K562 (cell line): ENCODE measurements around the gene AKR1A1. TPM values are rescaled to one million over a fixed set of nuclear protein-coding genes. Genes with fewer than 3 reads are reported as not detected.

Experiments used
- ATF7 ChIP-seq: fragments of 450-650 bp; IDR thresholded peaks from 2 replicates; pipeline ENCODE4 v1.7.1; 2014; ENCODE audit warnings: mild to moderate bottlenecking, moderate library complexity
- CBFA2T2 ChIP-seq: fragments of 450-650 bp; conservative IDR thresholded peaks from 2 replicates; pipeline ENCODE4 v1.6.1; 2017; ENCODE audit warnings: mild to moderate bottlenecking
- CGGBP1 ChIP-seq: fragments of 250-450 bp; sonication (Bioruptor Pico); IDR thresholded peaks from 2 replicates; pipeline ENCODE4 v1.9.0; 2021; ENCODE audit warnings: mild to moderate bottlenecking
- EP400 ChIP-seq: fragments of 450-650 bp; IDR thresholded peaks from 2 replicates; pipeline ENCODE4 v1.6.1; 2017; ENCODE audit warnings: antibody characterized with exemption, mild to moderate bottlenecking, moderate library complexity
- FOXK2 ChIP-seq, 2 experiments: fragments of 450-650 bp; IDR thresholded peaks in 1 of 2; conservative IDR thresholded peaks in 1 of 2; 2 replicates each; pipeline ENCODE4 v1.6.1; 2016; ENCODE audit warnings: low read depth in 2 of 2, mild to moderate bottlenecking in 1 of 2
- GTF2E2 ChIP-seq: fragments of 200-800 bp; sonication (Bioruptor generic); IDR thresholded peaks from 2 replicates; pipeline ENCODE4 v1.6.1; 2016; ENCODE audit warnings: missing genetic modification characterization, missing compliant biosample characterization
- HDAC2 ChIP-seq: fragments of 450-650 bp; IDR thresholded peaks from 2 replicates; pipeline ENCODE4 v1.6.1; 2016; ENCODE audit warnings: mild to moderate bottlenecking
- KAT7 ChIP-seq: sonication (generic); formaldehyde crosslinking; IDR thresholded peaks from 2 replicates; pipeline ENCODE4 v1.8.0; 2022; ENCODE audit warnings: missing genetic modification reagents, mild to moderate bottlenecking, borderline replicate concordance
- LEF1 ChIP-seq: fragments of 450-650 bp; IDR thresholded peaks from 2 replicates; pipeline ENCODE4 v1.6.1; 2016; ENCODE audit warnings: mild to moderate bottlenecking
- MAZ ChIP-seq, 2 experiments: fragments of 450-650 bp in 1 of 2; sonication (generic) in 1 of 2; formaldehyde crosslinking; IDR thresholded peaks in 1 of 2; conservative IDR thresholded peaks in 1 of 2; 2 replicates each; pipeline versions ENCODE4 v1.4.0 to v1.5.0; 2020; ENCODE audit warnings: mild to moderate bottlenecking in 1 of 2, missing genetic modification reagents in 1 of 2
- NCOA1 ChIP-seq: fragments of 450-650 bp; IDR thresholded peaks from 2 replicates; pipeline ENCODE4 v1.6.1; 2016; ENCODE audit warnings: low read depth
- NFIC ChIP-seq: fragments of 450-650 bp; IDR thresholded peaks from 2 replicates; pipeline ENCODE4 v1.6.1; 2017; ENCODE audit warnings: mild to moderate bottlenecking, inconsistent platforms
- NR0B1 ChIP-seq: fragments of 450-650 bp; IDR thresholded peaks from one replicate; pipeline ENCODE4 v1.6.1; 2018; ENCODE audit warnings: mild to moderate bottlenecking, moderate library complexity; ENCODE audit not compliant: partially characterized antibody
- PHF21A ChIP-seq: fragments of 450-650 bp; IDR thresholded peaks from 2 replicates; pipeline ENCODE4 v1.6.1; 2017; ENCODE audit warnings: low read depth, borderline replicate concordance
- RBM14 ChIP-seq: fragments of 200-400 bp; formaldehyde crosslinking; IDR thresholded peaks from 2 replicates; pipeline ENCODE4 v1.6.1; 2018; ENCODE audit warnings: low read depth, mild to moderate bottlenecking, low read length, moderate library complexity, borderline replicate concordance; ENCODE audit not compliant: insufficient read depth
- TCF3 ChIP-seq: sonication (generic); formaldehyde crosslinking; IDR thresholded peaks from 2 replicates; pipeline ENCODE4 v1.4.0; 2020; ENCODE audit warnings: mild to moderate bottlenecking, missing genetic modification reagents
- U2AF2 ChIP-seq: fragments of 200-400 bp; formaldehyde crosslinking; optimal IDR thresholded peaks from 2 replicates; pipeline ENCODE3; 2017; ENCODE audit warnings: low read depth, mild to moderate bottlenecking, low read length
- ZNF24 ChIP-seq: fragments of 450-650 bp; IDR thresholded peaks from 2 replicates; pipeline ENCODE4 v1.6.1; 2016
- polyA plus RNA-seq, 8 experiments: library from polyadenylated mRNA; depleted of rRNA in 4 of 8; stranded (reverse) in 5 of 8; unstranded in 3 of 8; fragments of >200 nt; fragmentation: Nextera tagmentation in 2 of 8; fragmentation: Illumina TruSeq in 1 of 8; extraction: Ambion mirVana in 2 of 8; extraction: Trizol in 1 of 8; gene quantifications; 2 replicates each; pipeline versions ENCODE4 v1.2.1 to v1.2.3, GENCODE V29; 2011 to 2014; ENCODE audit warnings: inconsistent platforms in 1 of 8, missing spikeins in 1 of 8
- total RNA-seq, 7 experiments: library from RNA; depleted of rRNA in 6 of 7; stranded (reverse); fragments of >200 nt in 6 of 7; fragmentation: Illumina TruSeq in 2 of 7; extraction: Trizol in 2 of 7; gene quantifications; 2 replicates each; pipeline versions ENCODE4 v1.2.1 to v1.2.3, GENCODE V29; 2011 to 2021; ENCODE audit warnings: low replicate concordance in 1 of 7

The AKR1A1 gene
- total and polyA plus RNA-seq, 9 of the 15 experiments (the other 6 are each of a cell fraction or from before 2014, with no cell fraction given) = 68.6 to 211 (median 132) TPM

GRCh38 chr1:45574105-45574626 lies 23.5 kb downstream of the AKR1A1 start (continued):
- TF ChIP-seq ATF7 (peak; percentile 35), PHF21A (peak; percentile 68; the same call in 1 of the 2 replicates), CBFA2T2 (peak; percentile 64; the same call in 1 of the 2 replicates), HDAC2 (peak; percentile 74; the same call in 1 of the 2 replicates), NCOA1 (0 out of 2 replicates have a peak, but pooled peaks have one; percentile 21), FOXK2 (conservative IDR thresholded peaks at IDR 0.05 in 1 of 2, IDR thresholded peaks at IDR 0.05 in 1 of 2; ENCODE audit: low read depth in 2 of 2) (peak; percentile 18 to 36; a peak in 1 of 4 replicates), GTF2E2 (tag) (no peak), ZNF24 (0 out of 2 replicates have a peak, but pooled peaks have one; percentile 20), MAZ (CRISPR knock-in tag; conservative IDR thresholded peaks at IDR 0.05 in 1 of 2, IDR thresholded peaks at IDR 0.05 in 1 of 2) (0 out of 4 replicates have a peak, but pooled peaks have one; percentile 19 to 46), U2AF2 (no peak), NFIC (peak; percentile 37; the same call in 1 of the 2 replicates), EP400 (peak; percentile 33; the same call in 1 of the 2 replicates), CGGBP1 (no peak), KAT7 (0 out of 2 replicates have a peak, but pooled peaks have one; percentile 56), TCF3 (peak; percentile 74), NR0B1 (no peak), LEF1 (peak; percentile 85; the same call in 1 of the 2 replicates), RBM14 (no peak)
